Right lobe of liver (tissue), 6 donors: ENCODE results near the gene TLE6. TPM values are rescaled to one million over a fixed set of nuclear protein-coding genes. Genes with fewer than 3 reads are reported as not detected.
A peak's percentile ranks its signal among the peaks of the same experiment; 100 is the strongest.

Experiments
- ATAC-seq, 4 donors: fragments of 200-7000 bp; cut with Tn5 transposase; one replicate each; pipeline ENCODE4 v1.9.1; 2020; ENCODE audit warnings: mild to moderate bottlenecking in 4 of 4, moderate library complexity in 4 of 4
- DNase-seq, 3 donors: peaks; one replicate each; pipeline ENCODE4 v3.0.0-alpha.2; 2020
- H3K27ac ChIP-seq, 3 donors: fragments of 200-600 bp; one replicate each; pipeline ENCODE4 v1.8.0; 2022
- H3K27me3 ChIP-seq, 2 donors: fragments of 200-600 bp; one replicate each; pipeline ENCODE4 v1.8.0; 2022
- H3K36me3 ChIP-seq, 4 donors: fragments of 200-600 bp; sonication (generic) in 1 of 4; one replicate each; pipeline versions ENCODE4 v1.5.1 to v1.8.0; 2017 to 2022; ENCODE audit warnings: control low read depth in 1 of 4
- H3K4me1 ChIP-seq, 4 donors: fragments of 200-600 bp; sonication (generic) in 1 of 4; one replicate each; pipeline versions ENCODE4 v1.5.1 to v1.8.0; 2017 to 2022; ENCODE audit warnings: control low read depth in 1 of 4
- H3K4me3 ChIP-seq, 3 donors: fragments of 200-600 bp; one replicate each; pipeline ENCODE4 v1.8.0; 2022
- H3K9me3 ChIP-seq, 4 donors: fragments of 200-600 bp; sonication (generic) in 1 of 4; one replicate each; pipeline versions ENCODE4 v1.5.1 to v1.8.0; 2017 to 2022; ENCODE audit warnings: control low read depth in 1 of 4
- CTCF ChIP-seq, 4 donors: fragments of 200-600 bp in 3 of 4; fragments of 450-650 bp in 1 of 4; IDR thresholded peaks; one replicate each; pipeline versions ENCODE4 v1.5.1 to v1.8.0; 2016 to 2022; ENCODE audit warnings: antibody characterized with exemption in 4 of 4, mild to moderate bottlenecking in 2 of 4
- POLR2A ChIP-seq: fragments of 450-650 bp; IDR thresholded peaks from one replicate; pipeline ENCODE4 v1.6.1; 2017; ENCODE audit warnings: antibody characterized with exemption, mild to moderate bottlenecking
- WGBS: methylation state at CpG from one replicate; pipeline ENCODE4 v1.1.6; 2018; ENCODE audit warnings: low coverage, low lambda C conversion rate; ENCODE audit not compliant: insufficient coverage; ENCODE audit errors: missing lambda C conversion rate; 5-methylcytosine and 5-hydroxymethylcytosine counted together
- intact Hi-C, 2 donors: fragments of 100-400 bp; cut with DNase I; formaldehyde crosslinking; loops; one replicate each; pipeline versions ENCODE4 v1.11.2 to v1.14.1; 2022
- total RNA-seq, 6 experiments: library from RNA; depleted of rRNA in 2 of 6; stranded (reverse); fragments of >200 nt in 2 of 6; fragmentation: NEBNext Ultra II Directional in 3 of 6; extraction: Animal tissue kit (Norgen Biotek cat#: 25700) in 3 of 6; gene quantifications; one replicate each; pipeline versions ENCODE4 v1.1.0 to v1.2.4, GENCODE V29; 2016 to 2023
- donor health status: DM: no; HTN: yes; CAD: no.
- donor health status: DM: no; HTN: no; CAD: no.
- donor health status: DM: no; HTN: no; CAD: no.
- donor health status: DM: no; HTN: yes; CAD: no.
- donor health status: DM: no; HTN: yes; CAD: no.

The TLE6 gene
- total RNA-seq, 6 experiments from 2014 or later: 2.3 to 8.9 (median 4.6) TPM

GRCh38 chr19:3038214-3038613 lies 60.9 kb downstream of the TLE6 start:
- Histone ChIP-seq H3K9me3 (no peaks in the 10 kb centered on the region), H3K27ac (no peak overlapping the region), H3K4me1 (peaks cover 0 to 24% (median 3%) of the 10 kb centered on the region in 4 donors), H3K36me3 (no peaks in the 10 kb centered on the region), H3K27me3 (no peaks in the 10 kb centered on the region), H3K4me3 (no peak overlapping the region)
- DNase-seq: no peak
- no peak for TF ChIP-seq POLR2A
- intact Hi-C loops: loop anchor here in 1 of 2 donors (10.0 kb wide), 1 partner anchor 63 kb away; the partner anchor contains the start of gene TLE6
- 65% methylated on average over 3 of the region's 5 CpGs for WGBS
- ATAC-seq: no peak

GRCh38 chr19:3039125-3039524 lies 61.8 kb downstream of the TLE6 start:
- Histone ChIP-seq H3K4me3 (no peak overlapping the region), H3K4me1 (peaks cover 0 to 18% (median 3%) of the 10 kb centered on the region in 4 donors), H3K27ac (no peak overlapping the region), H3K9me3 (no peaks in the 10 kb centered on the region), H3K27me3 (no peaks in the 10 kb centered on the region), H3K36me3 (no peaks in the 10 kb centered on the region)
- DNase-seq: no peak
- no peak for ATAC-seq
- TF ChIP-seq POLR2A: no peak
- TF ChIP-seq CTCF (IDR thresholded peaks at IDR 0.05): no peak
- intact Hi-C loops: loop anchor here in 1 of 2 donors (10.0 kb wide), 1 partner anchor 64 kb away; the partner anchor contains the start of gene TLE6
- WGBS: 81% methylated on average over 5 of the region's 5 CpGs

DNA sequence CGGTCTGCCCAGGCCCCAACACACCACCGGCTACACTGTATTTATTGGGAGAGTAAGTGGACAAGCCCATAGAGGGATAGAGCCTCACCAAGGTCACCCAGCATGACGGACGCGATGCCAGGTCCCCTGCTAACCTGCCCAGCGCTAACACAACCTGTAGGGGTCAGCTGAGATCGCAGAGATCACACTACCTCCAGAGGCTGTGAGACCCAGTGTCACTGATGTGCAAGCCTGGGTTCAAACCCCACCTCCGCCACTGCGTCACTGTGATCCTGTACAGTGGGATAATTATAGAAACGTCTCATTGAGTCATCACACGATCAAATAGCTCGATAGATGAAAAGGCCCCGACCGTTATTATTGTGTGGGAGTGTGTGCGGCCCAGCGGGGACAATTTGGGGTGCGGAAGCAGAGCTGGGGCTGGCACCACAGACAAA lies 62.3 kb downstream of the TLE6 start:
- Histone ChIP-seq H3K36me3 (no peaks in the 10 kb centered on the region), H3K27ac (no peak overlapping the region), H3K4me3 (no peak overlapping the region), H3K27me3 (no peaks in the 10 kb centered on the region), H3K4me1 (peaks cover 0 to 12% (median 3%) of the 10 kb centered on the region in 4 donors), H3K9me3 (no peaks in the 10 kb centered on the region)
- intact Hi-C loops: loop anchor here in 1 of 2 donors (10.0 kb wide), 1 partner anchor 65 kb away; the partner anchor contains the start of gene TLE6
- ATAC-seq (no peak), DNase-seq (no peak)
- peak in 2 of 4 donors; percentile 12 to 17 for TF ChIP-seq CTCF (IDR thresholded peaks at IDR 0.05)
- no peak for TF ChIP-seq POLR2A
- WGBS: 65% methylated on average over 10 of the region's 17 CpGs

DNA sequence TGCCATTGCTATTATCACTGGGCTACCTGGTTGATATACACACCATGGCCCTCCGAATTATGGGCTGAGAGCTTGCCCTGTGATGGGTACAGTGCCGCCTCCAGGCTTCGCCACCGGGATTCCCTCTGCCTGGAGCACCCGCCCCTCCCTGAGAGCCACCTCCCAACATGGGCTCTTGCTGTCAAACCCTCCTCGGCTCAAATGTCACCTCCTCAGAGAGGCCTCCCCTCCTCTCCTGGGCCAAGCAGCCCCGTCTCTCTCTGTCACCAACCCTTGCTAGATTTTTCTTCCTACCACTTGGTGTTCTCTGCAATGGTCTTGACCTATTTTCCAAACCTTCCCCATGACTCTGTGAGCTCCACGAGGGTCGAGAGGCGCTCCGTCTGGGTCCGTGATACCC lies 64.0 kb downstream of the TLE6 start:
- 73% methylated on average over 9 of the region's 12 CpGs for WGBS
- no peak for ATAC-seq
- no peak for TF ChIP-seq CTCF (IDR thresholded peaks at IDR 0.05)
- no peak for TF ChIP-seq POLR2A

DNA sequence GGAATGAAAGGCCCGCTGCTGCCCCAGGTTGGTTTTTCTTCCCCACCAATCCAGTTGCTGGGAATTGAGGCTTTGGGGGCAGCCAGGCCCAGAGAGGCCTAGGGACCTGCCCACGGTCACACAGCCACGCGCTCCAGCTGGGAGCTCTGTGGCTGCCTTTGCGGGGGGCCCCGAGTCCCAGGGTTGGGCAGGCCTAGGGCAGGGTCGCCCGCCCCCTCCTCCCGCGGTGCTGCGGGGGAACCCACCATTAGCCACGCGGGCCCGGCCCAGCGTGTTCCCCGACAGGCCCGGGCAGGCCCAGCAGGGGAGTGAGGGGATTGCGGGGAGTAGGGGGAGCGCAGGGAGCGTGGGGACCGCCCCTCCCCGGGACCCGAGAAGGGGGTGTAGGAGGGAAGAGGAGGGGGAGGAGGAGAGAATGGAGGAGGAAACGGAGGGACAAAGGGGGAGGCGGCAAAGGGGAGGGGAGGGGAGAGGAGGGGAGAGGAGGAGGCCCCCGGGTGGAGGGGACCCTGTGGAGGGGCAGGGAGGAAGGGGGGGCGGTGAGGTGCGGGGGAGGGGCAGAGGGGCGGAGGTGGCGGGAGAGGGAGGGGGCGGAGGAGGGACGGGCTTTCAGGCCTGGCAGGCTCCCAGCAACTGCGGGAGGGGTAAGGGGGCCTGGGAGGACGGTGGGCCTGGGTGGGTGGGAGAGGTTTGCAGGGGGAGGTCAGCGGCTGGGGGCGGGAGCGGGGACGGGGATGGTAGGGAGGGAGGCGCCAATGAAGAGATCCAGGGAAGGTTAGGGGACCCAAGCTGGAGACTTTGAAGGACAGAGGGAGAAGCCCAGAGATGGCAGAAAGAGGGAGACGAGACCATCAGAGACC lies 64.6 kb downstream of the TLE6 start:
- no peak for ATAC-seq
- H3K9me3 ChIP-seq: no peaks in the 10 kb centered on the region
- intact Hi-C loops: no loop called here
- WGBS: 25% methylated on average over 32 of the region's 40 CpGs
- peaks cover 0 to under 1% (median 0%) of the 10 kb centered on the region in 4 donors for H3K4me1 ChIP-seq
- no peak overlapping the region for H3K27ac ChIP-seq
- no peaks in the 10 kb centered on the region for H3K27me3 ChIP-seq
- no peak for DNase-seq
- no peak for TF ChIP-seq POLR2A
- no peak for TF ChIP-seq CTCF (IDR thresholded peaks at IDR 0.05)
- no peaks in the 10 kb centered on the region for H3K36me3 ChIP-seq
- H3K4me3 ChIP-seq: no peak overlapping the region

More for the DNA sequence above, 64.0 kb downstream of the TLE6 start:
- DNase-seq: no peak
- Histone ChIP-seq H3K4me1 (peaks cover 0 to 7% (median 0%) of the 10 kb centered on the region in 4 donors), H3K4me3 (no peak overlapping the region), H3K27ac (no peak overlapping the region), H3K36me3 (no peaks in the 10 kb centered on the region), H3K9me3 (no peaks in the 10 kb centered on the region), H3K27me3 (no peaks in the 10 kb centered on the region)
- intact Hi-C loops: no loop called here
